ENCODE measurements around the gene RNF25.

DNA sequence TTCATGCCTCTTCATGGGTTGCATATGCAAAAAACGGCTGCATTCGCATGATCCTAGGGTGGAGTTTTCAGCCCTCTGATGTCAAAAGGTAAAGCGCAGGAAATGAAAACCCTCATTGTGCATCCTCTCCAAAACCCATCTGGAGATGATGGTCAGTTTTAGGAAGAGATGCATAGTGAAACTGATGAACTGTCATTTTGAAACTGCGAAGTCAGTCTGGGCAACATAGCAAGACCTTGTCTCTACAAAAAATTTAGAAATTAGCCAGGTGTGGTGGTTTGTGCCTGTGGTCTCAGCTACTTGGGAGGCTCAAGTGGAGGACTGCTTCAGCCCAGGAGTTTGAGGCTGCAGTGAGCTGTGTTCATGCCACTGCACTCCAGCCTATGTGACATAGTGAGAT is 36.3 kb upstream of the RNF25 start:
- TF ChIP-seq, protein P1, sequence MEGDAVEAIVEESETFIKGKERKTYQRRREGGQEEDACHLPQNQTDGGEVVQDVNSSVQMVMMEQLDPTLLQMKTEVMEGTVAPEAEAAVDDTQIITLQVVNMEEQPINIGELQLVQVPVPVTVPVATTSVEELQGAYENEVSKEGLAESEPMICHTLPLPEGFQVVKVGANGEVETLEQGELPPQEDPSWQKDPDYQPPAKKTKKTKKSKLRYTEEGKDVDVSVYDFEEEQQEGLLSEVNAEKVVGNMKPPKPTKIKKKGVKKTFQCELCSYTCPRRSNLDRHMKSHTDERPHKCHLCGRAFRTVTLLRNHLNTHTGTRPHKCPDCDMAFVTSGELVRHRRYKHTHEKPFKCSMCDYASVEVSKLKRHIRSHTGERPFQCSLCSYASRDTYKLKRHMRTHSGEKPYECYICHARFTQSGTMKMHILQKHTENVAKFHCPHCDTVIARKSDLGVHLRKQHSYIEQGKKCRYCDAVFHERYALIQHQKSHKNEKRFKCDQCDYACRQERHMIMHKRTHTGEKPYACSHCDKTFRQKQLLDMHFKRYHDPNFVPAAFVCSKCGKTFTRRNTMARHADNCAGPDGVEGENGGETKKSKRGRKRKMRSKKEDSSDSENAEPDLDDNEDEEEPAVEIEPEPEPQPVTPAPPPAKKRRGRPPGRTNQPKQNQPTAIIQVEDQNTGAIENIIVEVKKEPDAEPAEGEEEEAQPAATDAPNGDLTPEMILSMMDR (IDR thresholded peaks at IDR 0.05), result no peak
- TF ChIP-seq POLR2AphosphoS5 (IDR thresholded peaks at IDR 0.05), result no peak
- TF ChIP-seq POLR2A (IDR thresholded peaks at IDR 0.05), result no peak

All from stomach (tissue), 4 donors.